ENCODE results near the gene S100B. TPM values are rescaled to one million over a fixed set of nuclear protein-coding genes. Genes with fewer than 3 reads are reported as not detected.

The S100B gene
- total RNA-seq, 1 donor from 2014 or later: 75.2 TPM

- no peak for DNase-seq
Measured at GRCh38 chr21:46559291-46559983, 45.4 kb downstream of the S100B start.

GRCh38 chr21:46557919-46558392 lies 46.9 kb downstream of the S100B start:
- DNase-seq: no peak

DNA sequence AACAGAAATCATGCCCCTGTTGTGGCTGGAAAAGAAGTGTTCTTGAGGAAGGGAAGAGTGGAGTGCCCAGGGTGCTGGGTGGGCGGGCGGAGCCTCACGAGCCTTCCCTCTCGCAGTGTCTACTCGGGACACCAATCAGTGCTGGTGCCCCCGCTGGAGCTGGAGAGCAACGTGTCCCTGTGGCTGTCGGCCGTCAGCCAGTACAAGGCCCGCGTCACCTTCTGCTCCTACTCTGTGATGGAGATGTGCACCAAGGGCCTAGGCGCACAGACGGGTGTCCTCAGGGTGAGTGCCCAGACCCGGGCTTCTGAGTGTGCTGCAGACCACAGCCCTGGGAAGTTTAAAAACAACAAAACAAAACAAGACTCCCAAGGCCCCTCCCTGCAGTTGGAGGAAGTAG lies 47.4 kb downstream of the S100B start:
- no peak for DNase-seq

DNA sequence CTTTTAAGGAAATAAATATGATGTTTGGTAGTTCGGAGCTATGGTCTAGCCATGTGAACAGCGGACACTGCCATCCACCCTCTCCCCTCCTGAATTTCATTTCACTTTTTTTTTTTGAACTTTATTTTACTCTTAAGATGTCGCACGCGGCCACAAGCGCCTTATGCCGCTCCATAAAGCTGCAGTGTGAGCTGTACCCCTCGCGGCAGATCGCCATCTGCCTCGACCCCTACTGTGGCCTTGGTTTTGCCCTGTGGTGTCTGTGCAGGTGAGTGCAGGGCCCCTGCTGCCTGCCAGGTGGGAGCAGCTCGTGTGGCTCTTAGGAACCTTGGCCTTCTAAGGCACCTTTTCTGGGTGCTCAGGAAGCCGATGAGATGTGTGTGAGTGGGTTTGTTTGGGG lies 48.1 kb downstream of the S100B start:
- no peak for DNase-seq

DNA sequence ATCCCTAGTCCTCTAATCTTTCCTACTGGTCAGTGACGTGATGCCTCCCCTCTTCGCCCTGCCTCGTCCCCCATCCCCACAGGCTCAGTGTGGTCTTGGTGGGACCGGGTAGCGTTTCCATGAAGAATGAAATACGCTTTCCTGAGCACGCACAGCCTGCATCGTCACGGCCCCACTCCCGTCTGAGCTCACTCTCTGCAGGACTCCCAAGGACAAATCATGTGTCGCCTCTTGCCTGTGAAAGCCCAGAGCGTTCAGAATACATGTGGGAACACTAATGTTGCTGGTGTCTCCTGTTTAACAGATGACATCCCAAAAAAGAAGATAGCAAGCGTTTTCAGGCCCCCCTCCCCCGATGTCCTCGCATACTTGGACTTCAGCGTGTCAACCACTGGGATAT lies 49.2 kb downstream of the S100B start:
- DNase-seq: no peak

DNA sequence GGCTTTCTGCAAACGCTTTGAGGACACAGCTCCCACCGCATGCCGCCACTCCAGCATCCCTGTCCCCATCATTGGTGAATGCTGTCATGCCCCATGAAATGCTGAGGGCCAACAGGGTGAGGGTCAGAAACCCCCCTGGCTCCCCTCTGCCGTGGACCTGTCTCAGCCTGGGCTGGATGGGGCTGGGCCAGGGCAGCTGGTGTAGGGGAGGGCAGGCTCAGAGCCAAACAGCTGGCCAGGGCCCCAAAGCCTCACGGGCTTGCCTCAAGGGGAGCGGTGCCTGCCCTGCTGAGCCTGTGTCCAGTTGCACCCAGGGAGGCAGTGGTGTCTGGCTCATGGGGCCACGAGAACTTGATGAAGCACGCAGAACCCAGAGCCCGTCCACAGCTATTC lies 49.7 kb downstream of the S100B start:
- DNase-seq: no peak

DNA sequence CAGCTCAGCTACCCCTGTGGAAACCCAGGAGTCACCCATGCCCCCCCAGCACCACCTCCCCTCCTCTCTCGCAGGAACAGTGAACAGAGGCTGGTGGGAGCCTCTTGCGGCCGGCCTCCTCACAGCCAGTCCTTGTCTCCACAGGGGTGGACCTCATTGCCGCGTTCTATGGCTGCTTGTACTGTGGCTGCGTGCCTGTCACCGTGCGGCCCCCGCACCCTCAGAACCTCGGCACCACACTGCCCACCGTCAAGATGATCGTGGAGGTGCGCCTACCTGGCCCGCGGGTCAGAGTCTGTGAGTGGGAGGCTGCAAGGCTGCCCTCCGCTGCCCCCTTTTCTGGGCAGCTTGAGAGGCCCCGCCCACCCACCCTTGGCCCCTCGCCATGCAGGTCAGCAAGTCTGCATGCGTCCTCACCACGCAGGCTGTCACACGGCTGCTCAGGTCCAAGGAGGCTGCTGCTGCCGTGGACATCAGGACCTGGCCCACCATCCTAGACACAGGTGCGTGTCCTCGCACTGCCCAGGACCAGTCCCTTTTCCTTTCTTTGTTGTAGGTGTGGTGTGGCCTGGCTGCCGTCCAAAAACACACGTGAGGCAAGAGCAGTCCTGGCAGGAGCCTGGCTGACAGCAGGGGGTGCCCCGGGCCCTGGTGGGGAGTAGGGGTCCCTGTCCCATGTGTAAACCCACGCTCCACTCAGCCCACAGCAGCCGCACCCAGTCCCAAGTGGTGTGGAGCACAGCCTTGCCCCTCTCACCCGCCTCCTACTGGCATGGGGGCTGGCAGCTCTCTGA lies 50.3 kb downstream of the S100B start:
- no peak for DNase-seq

- no peak for DNase-seq
Measured at GRCh38 chr21:46553993-46554392, 50.9 kb downstream of the S100B start.

DNA sequence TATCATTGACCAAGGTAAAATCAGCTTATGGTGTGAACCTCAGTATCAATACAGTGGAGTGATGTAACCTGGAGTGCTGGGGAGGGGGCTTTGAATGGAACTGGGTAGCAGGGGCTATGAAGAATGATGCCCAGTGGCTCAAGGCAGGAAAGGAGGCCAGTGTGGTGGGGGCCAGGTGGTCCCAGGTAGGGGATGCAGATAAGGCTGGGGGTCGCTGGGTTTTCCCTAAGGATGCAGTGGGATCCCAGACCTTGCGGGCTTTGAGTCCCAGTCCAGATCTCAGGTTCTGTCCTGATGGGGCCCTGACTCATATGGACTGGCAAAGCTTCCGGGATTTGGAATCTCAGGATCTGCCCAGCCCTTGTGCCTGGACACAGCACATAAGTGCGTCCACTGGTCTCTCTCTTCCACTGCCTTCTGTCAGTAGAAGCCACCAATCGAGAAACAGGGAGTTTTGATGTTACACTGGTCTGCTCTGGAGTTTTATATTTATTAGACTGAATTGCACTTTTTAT lies 52.0 kb downstream of the S100B start:
- DNase-seq: no peak

GRCh38 chr21:46552274-46552673 lies 52.6 kb downstream of the S100B start:
- peak; percentile 8 for DNase-seq

GRCh38 chr21:46551636-46552241 lies 53.1 kb downstream of the S100B start:
- DNase-seq: no peak

GRCh38 chr21:46550116-46550941 lies 54.6 kb downstream of the S100B start:
- DNase-seq: no peak

DNA sequence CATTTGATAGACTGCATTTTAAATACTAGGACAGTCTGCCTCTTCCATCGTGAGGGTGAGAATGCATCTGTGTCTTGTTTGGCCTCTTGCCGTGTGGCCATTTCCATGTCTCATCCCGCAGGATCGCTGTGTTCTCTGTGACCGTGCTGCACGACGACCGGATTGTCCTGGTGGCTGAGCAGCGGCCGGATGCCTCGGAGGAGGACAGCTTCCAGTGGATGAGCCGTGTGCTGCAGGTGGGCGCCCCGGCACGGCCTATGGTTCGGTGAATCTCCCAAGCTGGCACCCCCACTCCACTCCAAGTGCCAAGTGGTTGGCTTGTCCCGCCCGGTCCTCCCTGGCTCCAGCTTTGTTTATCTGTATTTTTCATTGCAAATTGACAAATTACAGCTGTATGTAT lies 55.2 kb downstream of the S100B start:
- DNase-seq: no peak

Other genes starting within 250 kb of the S100B start
- gene DIP2A, start 146.2 kb downstream of the S100B start, total RNA-seq: 36.1 TPM
- 128 TPM for gene PRMT2, start 30.6 kb upstream of the S100B start, total RNA-seq